Iris pigment epithelial cell (primary cell): ENCODE results near the gene PAGE1.
"Not testable (repeated sequence)": the region's sequence is repeated elsewhere in the genome, so short reads cannot be mapped to it uniquely, and the experiment has no call there.

Experiments used
- DNase-seq: peaks from one replicate; pipeline ENCODE4 v3.0.0-alpha.2; 2011; ENCODE audit warnings: low read depth

PAGE1 gene

GRCh38 chrX:49695276-49696180 lies at the start of gene PAGE1:
TSS of gene PAGE1 (minus strand) at chrX:49695984. CDS start at chrX:49694770, 1,214 bp downstream.
- no peak for DNase-seq

- DNase-seq = not testable (repeated sequence)
These were observed 45.7 kb upstream of the PAGE1 start for GRCh38 chrX:49741501-49741900.

GRCh38 chrX:49727847-49728246 lies 32.1 kb upstream of the PAGE1 start:
- DNase-seq = no peak

GRCh38 chrX:49726966-49727365 lies 31.2 kb upstream of the PAGE1 start:
- no peak for DNase-seq

- DNase-seq = no peak
These were observed 30.4 kb upstream of the PAGE1 start for GRCh38 chrX:49725923-49726904.

- DNase-seq = no peak
These were observed 29.6 kb upstream of the PAGE1 start for GRCh38 chrX:49725401-49725800.

GRCh38 chrX:49720106-49720505 lies 24.3 kb upstream of the PAGE1 start:
- not testable (repeated sequence) for DNase-seq

- DNase-seq = no peak
These were observed 16.8 kb upstream of the PAGE1 start for GRCh38 chrX:49712577-49712976.

GRCh38 chrX:49710744-49711319 lies 15.0 kb upstream of the PAGE1 start:
- no peak for DNase-seq

- DNase-seq = no peak
These were observed 9.1 kb upstream of the PAGE1 start for GRCh38 chrX:49704691-49705404.

GRCh38 chrX:49701933-49702332 lies 6.1 kb upstream of the PAGE1 start:
- no peak for DNase-seq

GRCh38 chrX:49701323-49701722 lies 5.5 kb upstream of the PAGE1 start:
- DNase-seq = no peak

GRCh38 chrX:49675075-49675719 lies 20.6 kb downstream of the PAGE1 start:
- no peak for DNase-seq

- DNase-seq = no peak
These were observed 22.4 kb downstream of the PAGE1 start for GRCh38 chrX:49673394-49673793.

- no peak for DNase-seq
These were observed 31.0 kb downstream of the PAGE1 start for GRCh38 chrX:49664824-49665223.

GRCh38 chrX:49661881-49662280 lies 33.9 kb downstream of the PAGE1 start:
- DNase-seq = no peak

GRCh38 chrX:49659771-49660170 lies 36.0 kb downstream of the PAGE1 start:
- DNase-seq = no peak

- no peak for DNase-seq
These were observed 39.3 kb downstream of the PAGE1 start for GRCh38 chrX:49656533-49656932.

GRCh38 chrX:49644991-49645637 lies 50.7 kb downstream of the PAGE1 start:
- no peak for DNase-seq
